Calu3 (cell line): ENCODE data around the gene LMOD2. TPM values are rescaled to one million over a fixed set of nuclear protein-coding genes. Genes with fewer than 3 reads are reported as not detected.

Source experiments
- BruUV-seq: library from RNA; stranded (reverse); fragments of 400-500 nt; replicated peaks from 2 replicates; lab custom pipeline; 2021; lab: Mats Ljungman, UMichigan
- CTCF ChIA-PET: fragments of 300-600 bp; sonication (Branson Sonifier 250); formaldehyde crosslinking; loops from one replicate; lab custom pipeline; 2022; ENCODE audit warnings: antibody characterized with exemption; lab: Charles Lee
- DNase-seq: peaks from one replicate; pipeline ENCODE4 v3.0.0; 2022
- H3K27ac Mint-ChIP-seq: one replicate; pipeline ENCODE4 v1.8.0; 2022; ENCODE audit warnings: mixed read lengths; ENCODE audit not compliant: unreplicated experiment
- H3K27me3 Mint-ChIP-seq: one replicate; pipeline ENCODE4 v1.8.0; 2022; ENCODE audit warnings: mixed read lengths; ENCODE audit not compliant: unreplicated experiment
- H3K36me3 Mint-ChIP-seq: one replicate; pipeline ENCODE4 v1.8.0; 2022; ENCODE audit warnings: mild to moderate bottlenecking, moderate library complexity, mixed read lengths; ENCODE audit not compliant: insufficient read depth, unreplicated experiment
- H3K4me1 Mint-ChIP-seq: one replicate; pipeline ENCODE4 v1.8.0; 2022; ENCODE audit warnings: mild to moderate bottlenecking, low read depth, mixed read lengths; ENCODE audit not compliant: unreplicated experiment
- H3K4me3 Mint-ChIP-seq: one replicate; pipeline ENCODE4 v1.8.0; 2022; ENCODE audit warnings: mild to moderate bottlenecking, low read depth, moderate library complexity, mixed read lengths; ENCODE audit not compliant: unreplicated experiment
- H3K9me3 Mint-ChIP-seq: one replicate; pipeline ENCODE4 v1.8.0; 2022; ENCODE audit warnings: low read depth, mixed read lengths; ENCODE audit not compliant: unreplicated experiment
- intact Hi-C: fragments of 100-400 bp; cut with micrococcal nuclease; formaldehyde crosslinking; loops from one replicate; pipeline ENCODE4 v1.10.0; 2022; ENCODE audit not compliant: unreplicated experiment
- total RNA-seq: library from RNA; stranded (reverse); gene quantifications from 2 replicates; pipeline ENCODE4 v1.2.3, GENCODE V29; 2022
- TF ChIP-seq, protein P1 (sequence below): fragments of 200-600 bp; IDR thresholded peaks from one replicate; pipeline ENCODE4 v1.8.0; 2022; ENCODE audit warnings: antibody characterized with exemption; ENCODE audit not compliant: unreplicated experiment

The LMOD2 gene
- total RNA-seq, 1 experiment from 2014 or later = not detected

DNA sequence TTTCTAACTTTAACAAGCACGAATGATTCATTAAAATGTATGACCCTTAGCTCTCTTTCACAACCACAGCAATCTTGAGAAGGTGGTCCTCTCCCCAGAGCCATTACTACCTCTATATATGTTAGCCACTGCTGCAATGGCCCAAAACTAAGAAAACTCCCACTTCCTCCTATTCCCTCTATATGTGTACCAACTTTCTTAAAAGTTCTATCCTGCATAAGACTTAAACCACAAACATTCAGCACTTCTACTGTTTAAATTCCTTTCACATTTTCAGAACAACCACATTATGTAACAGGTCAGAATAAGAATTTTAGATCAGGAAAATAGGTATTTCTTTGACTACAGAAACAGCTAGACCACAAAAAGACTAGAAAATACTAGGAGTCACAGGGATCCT lies 57.0 kb downstream of the LMOD2 start:
- Mint-ChIP-seq H3K27me3 (no peaks in the 10 kb centered on the region), H3K4me1 (peaks cover 34% of the 10 kb centered on the region), H3K9me3 (no peaks in the 10 kb centered on the region), H3K27ac (no peak overlapping the region), H3K36me3 (peaks cover 10% of the 10 kb centered on the region), H3K4me3 (no peak overlapping the region)
- intact Hi-C loops = no loop called here
- no TSS peak for BruUV-seq
- no peak for DNase-seq
- TF ChIP-seq, protein P1, sequence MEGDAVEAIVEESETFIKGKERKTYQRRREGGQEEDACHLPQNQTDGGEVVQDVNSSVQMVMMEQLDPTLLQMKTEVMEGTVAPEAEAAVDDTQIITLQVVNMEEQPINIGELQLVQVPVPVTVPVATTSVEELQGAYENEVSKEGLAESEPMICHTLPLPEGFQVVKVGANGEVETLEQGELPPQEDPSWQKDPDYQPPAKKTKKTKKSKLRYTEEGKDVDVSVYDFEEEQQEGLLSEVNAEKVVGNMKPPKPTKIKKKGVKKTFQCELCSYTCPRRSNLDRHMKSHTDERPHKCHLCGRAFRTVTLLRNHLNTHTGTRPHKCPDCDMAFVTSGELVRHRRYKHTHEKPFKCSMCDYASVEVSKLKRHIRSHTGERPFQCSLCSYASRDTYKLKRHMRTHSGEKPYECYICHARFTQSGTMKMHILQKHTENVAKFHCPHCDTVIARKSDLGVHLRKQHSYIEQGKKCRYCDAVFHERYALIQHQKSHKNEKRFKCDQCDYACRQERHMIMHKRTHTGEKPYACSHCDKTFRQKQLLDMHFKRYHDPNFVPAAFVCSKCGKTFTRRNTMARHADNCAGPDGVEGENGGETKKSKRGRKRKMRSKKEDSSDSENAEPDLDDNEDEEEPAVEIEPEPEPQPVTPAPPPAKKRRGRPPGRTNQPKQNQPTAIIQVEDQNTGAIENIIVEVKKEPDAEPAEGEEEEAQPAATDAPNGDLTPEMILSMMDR = no peak
- CTCF ChIA-PET = interaction anchor here (1.0 to 1.3 kb wide), 2 partner anchors 11 kb away, joined by 3 to 4 read pairs; no protein-coding TSS in a partner anchor

Other genes starting within 250 kb of the LMOD2 start
- gene IQUB, start 121.3 kb upstream of the LMOD2 start, total RNA-seq = 0.21 and 0.42 TPM in 2 replicates
- gene NDUFA5, start 98.0 kb upstream of the LMOD2 start, total RNA-seq = 69.8 and 75.1 TPM in 2 replicates
- gene ASB15, start 54.0 kb upstream of the LMOD2 start, total RNA-seq = not detected in 2 replicates
- gene WASL, start 93.1 kb downstream of the LMOD2 start, total RNA-seq = 33.2 and 37.5 TPM in 2 replicates
- not detected in 2 replicates for gene HYAL4, start 189.3 kb downstream of the LMOD2 start, total RNA-seq